GM12892 (cell line): Measurements from ENCODE around the gene FAM90A26.
"Not testable (repeated sequence)": the region's sequence is repeated elsewhere in the genome, so short reads cannot be mapped to it uniquely, and the experiment has no call there.

Experiments used
- POLR2A ChIP-seq: IDR thresholded peaks from 2 replicates; pipeline ENCODE4 v1.6.1; 2011; ENCODE audit warnings: low read depth, low read length, control low read depth
- POLR2AphosphoS5 ChIP-seq: IDR thresholded peaks from 2 replicates; pipeline ENCODE4 v1.6.1; 2011; ENCODE audit warnings: low read depth, low read length, control low read depth
- TAF1 ChIP-seq: IDR thresholded peaks from 2 replicates; pipeline ENCODE4 v1.6.1; 2011; ENCODE audit warnings: low read depth, mild to moderate bottlenecking, control low read depth, low read length, borderline replicate concordance

DNA sequence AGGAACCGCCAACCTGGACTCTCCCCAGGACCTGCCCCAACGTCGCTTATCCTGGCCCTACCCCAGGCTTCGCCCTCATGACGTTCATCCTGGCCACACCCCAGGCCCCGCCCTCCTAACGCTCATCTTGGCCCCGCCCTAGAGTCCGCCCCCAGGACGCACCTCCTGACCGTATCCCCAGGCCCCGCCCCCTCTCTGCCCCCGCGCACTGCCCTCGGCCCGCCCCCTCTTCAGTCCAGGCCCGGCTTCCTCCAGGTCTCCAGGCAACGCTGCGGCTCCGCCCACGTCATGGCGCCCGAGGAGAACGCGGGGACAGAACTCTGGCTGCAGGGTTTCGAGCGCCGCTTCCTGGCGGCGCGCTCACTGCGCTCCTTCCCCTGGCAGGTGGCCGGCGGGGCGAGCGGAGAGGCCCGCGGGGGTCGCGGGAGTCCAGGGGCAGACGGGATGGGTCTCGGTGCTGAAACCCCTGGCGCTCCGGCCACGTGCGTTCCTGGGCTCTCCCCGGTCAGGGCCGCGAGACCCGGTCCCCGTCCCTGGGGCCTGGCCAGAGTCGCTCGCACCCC is 17.1 kb upstream of the FAM90A26 start:
- TF ChIP-seq POLR2AphosphoS5, TAF1, POLR2A: not testable (repeated sequence)
